Sigmoid colon (tissue), 4 donors: ENCODE measurements around the gene CRELD2.

ENCODE experiments used
- CTCF ChIP-seq, 4 experiments: fragments of 450-650 bp in 3 of 4; fragments of 200-600 bp in 1 of 4; IDR thresholded peaks; one replicate each; pipeline ENCODE4 v1.5.1; 2016 to 2019; ENCODE audit warnings: antibody characterized with exemption in 4 of 4, mild to moderate bottlenecking in 3 of 4, moderate library complexity in 2 of 4
- EP300 ChIP-seq, 4 donors: sonication (generic); formaldehyde crosslinking; IDR thresholded peaks; one replicate each; pipeline ENCODE4 v1.6.1; 2017; ENCODE audit warnings: antibody characterized with exemption in 4 of 4
- POLR2A ChIP-seq, 2 donors: fragments of 450-650 bp; IDR thresholded peaks; one replicate each; pipeline ENCODE4 v1.6.1; 2016; ENCODE audit warnings: antibody characterized with exemption in 2 of 2, mild to moderate bottlenecking in 2 of 2, moderate library complexity in 2 of 2
- POLR2AphosphoS5 ChIP-seq, 4 donors: sonication (generic); formaldehyde crosslinking; IDR thresholded peaks; one replicate each; pipeline ENCODE4 v1.6.1; 2017; ENCODE audit warnings: antibody characterized with exemption in 4 of 4

DNA sequence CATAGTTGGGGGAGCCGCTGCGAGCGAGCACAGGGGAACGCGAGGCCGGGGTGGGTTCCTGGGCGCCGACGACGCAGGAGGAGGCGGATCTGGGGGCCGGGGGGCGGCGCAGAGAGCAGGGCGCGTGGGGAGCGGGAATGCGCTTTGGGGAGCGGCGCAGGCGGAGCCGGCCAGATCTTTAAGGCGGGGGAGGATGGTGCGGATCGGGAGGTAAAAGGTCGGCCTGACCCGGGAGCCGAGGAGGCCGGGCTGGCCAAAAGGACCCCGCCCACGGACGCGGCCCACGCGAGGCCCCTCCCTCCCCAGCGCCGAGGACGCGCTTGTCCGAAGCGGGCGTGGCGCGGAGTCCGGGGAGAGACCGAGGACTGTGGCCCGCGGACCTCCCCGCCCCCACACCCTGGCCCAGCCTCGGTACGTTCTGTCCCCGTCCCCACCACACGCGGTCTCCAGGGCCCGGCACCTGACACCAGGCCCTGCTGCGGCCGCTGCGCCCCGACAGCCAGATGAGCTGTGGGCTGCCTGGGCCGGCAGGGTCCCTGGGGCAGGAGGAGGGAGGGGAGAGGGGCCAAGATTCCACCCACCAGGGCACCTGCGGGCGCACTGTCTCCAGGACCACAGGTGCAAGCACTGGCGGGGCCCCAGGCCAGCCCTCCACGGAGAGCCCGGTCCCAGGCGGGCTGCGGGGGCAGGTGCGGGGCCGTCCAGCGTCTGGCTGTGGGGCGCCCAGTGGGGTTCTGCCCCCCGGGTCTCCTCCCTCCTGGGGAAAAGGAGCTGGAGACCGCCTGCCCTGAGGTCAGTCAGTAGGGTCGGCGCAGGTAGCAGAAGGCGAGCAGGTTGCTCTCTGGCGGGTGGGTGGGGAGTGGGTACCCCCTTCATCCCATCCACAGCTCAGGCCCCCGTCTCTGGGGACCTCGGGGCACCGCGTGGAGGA, 53.1 kb downstream of the CRELD2 start:
- TF ChIP-seq CTCF (IDR thresholded peaks at IDR 0.05): no peak
- no peak for TF ChIP-seq POLR2A (IDR thresholded peaks at IDR 0.05)
- TF ChIP-seq POLR2AphosphoS5 (IDR thresholded peaks at IDR 0.05): peak in 1 of 4 donors; percentile 61
- TF ChIP-seq EP300 (IDR thresholded peaks at IDR 0.05): peak in 2 of 4 donors; percentile 45 to 66
